GM19023 (cell line): ENCODE results near the gene LHFPL3.

Experiments used
- ATAC-seq: cut with Tn5 transposase; IDR thresholded peaks from one replicate; pipeline ENCODE4 v1.9.1; 2021; ENCODE audit warnings: mild to moderate bottlenecking, moderate library complexity; ENCODE audit not compliant: unreplicated experiment

The LHFPL3 gene

GRCh38 chr7:104367926-104368325, 39.5 kb downstream of the LHFPL3 start:
- no peak for ATAC-seq

- no peak for ATAC-seq
These were observed 43.0 kb downstream of the LHFPL3 start for GRCh38 chr7:104371216-104371979.

- ATAC-seq, result no peak
These were observed 43.6 kb downstream of the LHFPL3 start for GRCh38 chr7:104371980-104372357.

- ATAC-seq, result no peak
These were observed 54.2 kb downstream of the LHFPL3 start for GRCh38 chr7:104382616-104383015.

- ATAC-seq, result no peak
These were observed 58.5 kb downstream of the LHFPL3 start for GRCh38 chr7:104386943-104387342.

GRCh38 chr7:104388222-104388621, 59.8 kb downstream of the LHFPL3 start:
- no peak for ATAC-seq

GRCh38 chr7:104395162-104395561, 66.8 kb downstream of the LHFPL3 start:
- ATAC-seq, result no peak

GRCh38 chr7:104397442-104397841, 69.0 kb downstream of the LHFPL3 start:
- no peak for ATAC-seq

GRCh38 chr7:104408371-104408770, 80.0 kb downstream of the LHFPL3 start:
- ATAC-seq, result no peak

GRCh38 chr7:104410742-104411141, 82.3 kb downstream of the LHFPL3 start:
- no peak for ATAC-seq

GRCh38 chr7:104412911-104413310, 84.5 kb downstream of the LHFPL3 start:
- no peak for ATAC-seq

- ATAC-seq, result no peak
These were observed 85.8 kb downstream of the LHFPL3 start for GRCh38 chr7:104414216-104414615.

GRCh38 chr7:104415700-104416099, 87.3 kb downstream of the LHFPL3 start:
- ATAC-seq, result no peak

GRCh38 chr7:104416866-104417393, 88.5 kb downstream of the LHFPL3 start:
- ATAC-seq, result no peak

GRCh38 chr7:104431930-104432329, 103.5 kb downstream of the LHFPL3 start:
- no peak for ATAC-seq

GRCh38 chr7:104434129-104434528, 105.7 kb downstream of the LHFPL3 start:
- ATAC-seq, result no peak

- no peak for ATAC-seq
These were observed 114.1 kb downstream of the LHFPL3 start for GRCh38 chr7:104442481-104442880.

- ATAC-seq, result no peak
These were observed 115.6 kb downstream of the LHFPL3 start for GRCh38 chr7:104444017-104444416.

GRCh38 chr7:104445393-104445792, 117.0 kb downstream of the LHFPL3 start:
- no peak for ATAC-seq

GRCh38 chr7:104450861-104451260, 122.5 kb downstream of the LHFPL3 start:
- ATAC-seq, result no peak

- no peak for ATAC-seq
These were observed 124.8 kb downstream of the LHFPL3 start for GRCh38 chr7:104453190-104453589.

- ATAC-seq, result no peak
These were observed 130.5 kb downstream of the LHFPL3 start for GRCh38 chr7:104458875-104459274.
